GM23338 (cell line): Measurements from ENCODE around the gene MYRF. TPM values are rescaled to one million over a fixed set of nuclear protein-coding genes. Genes with fewer than 3 reads are reported as not detected.

Experiments used
- ATAC-seq: fragments of 200-7000 bp; cut with Tn5 transposase; 3 replicates; pipeline ENCODE4 v1.9.1; 2020
- DNase-seq: peaks from one replicate; pipeline ENCODE4 v3.0.0-alpha.2; 2015; ENCODE audit warnings: low spot score
- H2AFZ ChIP-seq: fragments of 200-600 bp; sonication (generic); 2 replicates; pipeline ENCODE4 v1.8.0; 2016; ENCODE audit warnings: antibody characterized with exemption, mild to moderate bottlenecking, moderate library complexity
- H3F3A ChIP-seq: fragments of 200-600 bp; sonication (generic); replicated peaks from 2 replicates; pipeline ENCODE4 v1.8.0; 2017; ENCODE audit warnings: antibody characterized with exemption, mixed run types, low read depth
- H3K27ac ChIP-seq: fragments of 200-600 bp; sonication (generic); 2 replicates; pipeline ENCODE4 v1.6.1; 2016; ENCODE audit warnings: low read depth
- H3K27me3 ChIP-seq: fragments of 200-600 bp; sonication (generic); 2 replicates; pipeline ENCODE4 v1.8.0; 2016; ENCODE audit warnings: mild to moderate bottlenecking, mixed run types, moderate library complexity; ENCODE audit not compliant: insufficient read depth
- H3K36me3 ChIP-seq: fragments of 200-600 bp; sonication (generic); 2 replicates; pipeline ENCODE4 v1.8.0; 2016; ENCODE audit warnings: mild to moderate bottlenecking; ENCODE audit not compliant: insufficient read depth
- H3K4me1 ChIP-seq: fragments of 200-600 bp; sonication (generic); 2 replicates; pipeline ENCODE4 v1.8.0; 2016; ENCODE audit warnings: mild to moderate bottlenecking, moderate library complexity; ENCODE audit not compliant: insufficient read depth
- H3K4me2 ChIP-seq: fragments of 200-600 bp; sonication (generic); 2 replicates; pipeline ENCODE4 v1.7.1; 2017; ENCODE audit warnings: mixed run types
- H3K4me3 ChIP-seq: fragments of 200-600 bp; sonication (generic); 2 replicates; pipeline ENCODE4 v1.6.1; 2016; ENCODE audit warnings: mixed run types
- H3K79me2 ChIP-seq: fragments of 200-600 bp; sonication (generic); replicated peaks from 2 replicates; pipeline ENCODE4 v1.8.0; 2017; ENCODE audit warnings: mild to moderate bottlenecking; ENCODE audit not compliant: insufficient read depth
- H3K9me2 ChIP-seq: fragments of 200-600 bp; sonication (generic); 2 replicates; pipeline ENCODE4 v1.8.0; 2017; ENCODE audit not compliant: insufficient read depth
- H4K20me1 ChIP-seq: fragments of 200-600 bp; sonication (generic); replicated peaks from 2 replicates; pipeline ENCODE4 v1.8.0; 2017; ENCODE audit warnings: mild to moderate bottlenecking; ENCODE audit not compliant: insufficient read depth
- H3K27ac Mint-ChIP-seq: 2 replicates; pipeline ENCODE4 v1.8.0; 2020; ENCODE audit warnings: inconsistent platforms, mild to moderate bottlenecking, moderate library complexity, mixed read lengths
- H3K27me3 Mint-ChIP-seq: 3 replicates; pipeline ENCODE4 v1.8.0; 2022; ENCODE audit warnings: low read depth, mild to moderate bottlenecking, moderate library complexity, mixed read lengths, inconsistent platforms; ENCODE audit not compliant: insufficient read depth, poor library complexity
- H3K36me3 Mint-ChIP-seq: 3 replicates; pipeline ENCODE4 v1.8.0; 2021; ENCODE audit warnings: low read depth, mild to moderate bottlenecking, inconsistent platforms, moderate library complexity, mixed read lengths
- H3K4me1 Mint-ChIP-seq: 3 replicates; pipeline ENCODE4 v1.8.0; 2020; ENCODE audit warnings: mild to moderate bottlenecking, inconsistent platforms, mixed read lengths
- H3K4me3 Mint-ChIP-seq: 3 replicates; pipeline ENCODE4 v1.8.0; 2021; ENCODE audit warnings: moderate library complexity, mild to moderate bottlenecking, inconsistent platforms, mixed read lengths
- H3K9me3 Mint-ChIP-seq: 3 replicates; pipeline ENCODE4 v1.8.0; 2020; ENCODE audit warnings: moderate library complexity, mild to moderate bottlenecking, inconsistent platforms, mixed read lengths
- CREB1 ChIP-seq: fragments of 250-450 bp; sonication (Bioruptor Pico); IDR thresholded peaks from 2 replicates; pipeline ENCODE4 v1.5.0; 2020; ENCODE audit warnings: low read depth, mild to moderate bottlenecking, moderate library complexity
- EZH2phosphoT487 ChIP-seq: fragments of 200-600 bp; sonication (generic); IDR thresholded peaks from one replicate; pipeline ENCODE4 v1.8.1; 2018; ENCODE audit warnings: antibody characterized with exemption; ENCODE audit not compliant: unreplicated experiment
- JUNB ChIP-seq: IDR thresholded peaks from one replicate; pipeline ENCODE4 v1.6.1; 2016; ENCODE audit warnings: antibody characterized with exemption; ENCODE audit not compliant: unreplicated experiment
- NANOG ChIP-seq: IDR thresholded peaks from 2 replicates; pipeline ENCODE4 v1.6.1; 2016; ENCODE audit warnings: antibody characterized with exemption, borderline replicate concordance
- POLR2AphosphoS5 ChIP-seq: IDR thresholded peaks from 2 replicates; pipeline ENCODE4 v1.6.1; 2016; ENCODE audit warnings: antibody characterized with exemption, low read depth
- ZNF114 ChIP-seq: fragments of 250-450 bp; sonication (Bioruptor Pico); IDR thresholded peaks from 2 replicates; pipeline ENCODE4 v1.5.0; 2020; ENCODE audit warnings: mild to moderate bottlenecking, moderate library complexity
- ZNF331 ChIP-seq: fragments of 250-450 bp; sonication (Bioruptor Pico); IDR thresholded peaks from 2 replicates; pipeline ENCODE4 v1.5.0; 2020; ENCODE audit warnings: low read depth, mild to moderate bottlenecking, moderate library complexity
- polyA plus RNA-seq: library from polyadenylated mRNA; unstranded; fragments of >200 nt; fragmentation: Nextera tagmentation; extraction: Ambion mirVana; gene quantifications from 2 replicates; pipeline ENCODE4 v1.2.1, GENCODE V29; 2016
- total RNA-seq: library from RNA; depleted of rRNA; stranded (reverse); fragments of >200 nt; shearing (Covaris generic); gene quantifications from 2 replicates; pipeline ENCODE4 v1.2.3, GENCODE V29; 2014
- TF ChIP-seq, protein P1 (sequence below), 2 experiments: fragments of 200-600 bp in 1 of 2; sonication (generic) in 1 of 2; conservative IDR thresholded peaks; 2 replicates each; pipeline versions ENCODE4 v1.5.1 to v1.6.1; 2016 to 2017; ENCODE audit warnings: antibody characterized with exemption in 2 of 2, low read depth in 2 of 2, mild to moderate bottlenecking in 2 of 2, moderate library complexity in 1 of 2
- TF ChIP-seq, protein P2 (sequence below): IDR thresholded peaks from one replicate; pipeline ENCODE4 v1.6.1; 2018; ENCODE audit warnings: antibody characterized with exemption; ENCODE audit not compliant: unreplicated experiment

MYRF gene
- total and polyA plus RNA-seq, 2 experiments from 2014 or later: 1.9 to 5.5 TPM

DNA sequence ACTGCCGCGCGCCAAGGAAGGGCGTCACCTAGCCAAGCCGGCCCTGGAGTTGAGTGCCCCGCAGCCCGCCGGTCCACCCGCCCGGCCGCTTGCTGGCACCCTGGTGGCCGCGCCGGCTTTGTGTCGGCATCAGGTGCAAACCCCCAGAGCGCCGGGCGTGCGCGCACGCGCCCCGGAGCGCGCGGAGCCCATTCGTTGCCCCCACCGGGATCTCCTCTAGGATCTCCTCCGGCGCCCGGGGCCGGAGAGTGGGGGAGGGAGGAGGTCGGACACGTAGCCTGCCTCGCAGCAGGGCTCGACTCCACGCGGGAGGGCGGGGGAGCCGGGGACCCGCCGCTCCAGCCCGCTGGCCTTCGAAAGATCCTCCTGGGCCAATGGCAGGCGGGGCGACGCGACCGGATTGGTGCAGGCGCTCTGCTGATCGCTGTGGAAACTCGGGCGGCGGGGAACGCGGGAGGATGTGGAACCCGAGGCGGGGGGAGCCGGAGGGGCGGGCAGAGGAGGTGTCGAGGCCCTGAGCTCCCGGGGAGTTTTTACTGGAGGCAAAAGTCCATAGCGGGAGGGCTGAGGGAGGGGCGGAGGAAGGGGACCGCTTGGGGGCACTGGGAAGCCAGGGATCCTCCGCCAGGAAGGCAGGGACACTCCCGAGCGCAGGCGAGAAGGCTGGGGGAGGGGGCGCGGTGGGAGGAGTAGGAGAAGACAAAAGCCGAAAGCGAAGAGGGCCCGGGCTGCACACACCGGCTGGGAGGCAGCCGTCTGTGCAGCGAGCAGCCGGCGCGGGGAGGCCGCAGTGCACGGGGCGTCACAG is 75.3 kb downstream of the MYRF start, which contains the start of gene FADS2:
Gene FADS2, plus strand, starts transcription at position 730 of the 808 bp plus-strand sequence. CDS start 91 bp downstream, outside the sequence.
- H3K4me1 ChIP-seq: peaks cover 47% of the 10 kb centered on the region
- Mint-ChIP-seq H3K36me3 (peaks cover 37% of the 10 kb centered on the region), H3K27me3 (peaks cover 25% of the 10 kb centered on the region), H3K27ac (peak within 1 kb of the TSS; percentile 97), H3K9me3 (peaks cover 3% of the 10 kb centered on the region; the same call in 1 of the 3 replicates), H3K4me3 (peak within 1 kb of the TSS; percentile 87), H3K4me1 (peaks cover 44% of the 10 kb centered on the region)
- H3K4me2 ChIP-seq: peak within 1 kb of the TSS; percentile 100
- H3K36me3 ChIP-seq: peaks cover 3% of the 10 kb centered on the region
- peak within 1 kb of the TSS; percentile 99 for H3K4me3 ChIP-seq
- H3K27ac ChIP-seq: peak within 1 kb of the TSS; percentile 99
- H2AFZ ChIP-seq: peak within 1 kb of the TSS; percentile 86; the same call in 1 of the 2 replicates
- peaks cover 39% of the 10 kb centered on the region for H3F3A ChIP-seq
- peak; percentile 74 for ATAC-seq
- DNase-seq: peak; percentile 90
- H3K27me3 ChIP-seq: no peaks in the 10 kb centered on the region
- TF ChIP-seq ZNF331 (CRISPR knock-in tag): no peak
- TF ChIP-seq, protein P1, sequence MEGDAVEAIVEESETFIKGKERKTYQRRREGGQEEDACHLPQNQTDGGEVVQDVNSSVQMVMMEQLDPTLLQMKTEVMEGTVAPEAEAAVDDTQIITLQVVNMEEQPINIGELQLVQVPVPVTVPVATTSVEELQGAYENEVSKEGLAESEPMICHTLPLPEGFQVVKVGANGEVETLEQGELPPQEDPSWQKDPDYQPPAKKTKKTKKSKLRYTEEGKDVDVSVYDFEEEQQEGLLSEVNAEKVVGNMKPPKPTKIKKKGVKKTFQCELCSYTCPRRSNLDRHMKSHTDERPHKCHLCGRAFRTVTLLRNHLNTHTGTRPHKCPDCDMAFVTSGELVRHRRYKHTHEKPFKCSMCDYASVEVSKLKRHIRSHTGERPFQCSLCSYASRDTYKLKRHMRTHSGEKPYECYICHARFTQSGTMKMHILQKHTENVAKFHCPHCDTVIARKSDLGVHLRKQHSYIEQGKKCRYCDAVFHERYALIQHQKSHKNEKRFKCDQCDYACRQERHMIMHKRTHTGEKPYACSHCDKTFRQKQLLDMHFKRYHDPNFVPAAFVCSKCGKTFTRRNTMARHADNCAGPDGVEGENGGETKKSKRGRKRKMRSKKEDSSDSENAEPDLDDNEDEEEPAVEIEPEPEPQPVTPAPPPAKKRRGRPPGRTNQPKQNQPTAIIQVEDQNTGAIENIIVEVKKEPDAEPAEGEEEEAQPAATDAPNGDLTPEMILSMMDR (conservative IDR thresholded peaks at IDR 0.05; ENCODE audit: low read depth in 2 of 2): peak in 1 of 2 experiments; percentile 28; a peak in 2 of 4 replicates
- no peak for TF ChIP-seq ZNF114 (CRISPR knock-in tag)
- TF ChIP-seq, protein P2, sequence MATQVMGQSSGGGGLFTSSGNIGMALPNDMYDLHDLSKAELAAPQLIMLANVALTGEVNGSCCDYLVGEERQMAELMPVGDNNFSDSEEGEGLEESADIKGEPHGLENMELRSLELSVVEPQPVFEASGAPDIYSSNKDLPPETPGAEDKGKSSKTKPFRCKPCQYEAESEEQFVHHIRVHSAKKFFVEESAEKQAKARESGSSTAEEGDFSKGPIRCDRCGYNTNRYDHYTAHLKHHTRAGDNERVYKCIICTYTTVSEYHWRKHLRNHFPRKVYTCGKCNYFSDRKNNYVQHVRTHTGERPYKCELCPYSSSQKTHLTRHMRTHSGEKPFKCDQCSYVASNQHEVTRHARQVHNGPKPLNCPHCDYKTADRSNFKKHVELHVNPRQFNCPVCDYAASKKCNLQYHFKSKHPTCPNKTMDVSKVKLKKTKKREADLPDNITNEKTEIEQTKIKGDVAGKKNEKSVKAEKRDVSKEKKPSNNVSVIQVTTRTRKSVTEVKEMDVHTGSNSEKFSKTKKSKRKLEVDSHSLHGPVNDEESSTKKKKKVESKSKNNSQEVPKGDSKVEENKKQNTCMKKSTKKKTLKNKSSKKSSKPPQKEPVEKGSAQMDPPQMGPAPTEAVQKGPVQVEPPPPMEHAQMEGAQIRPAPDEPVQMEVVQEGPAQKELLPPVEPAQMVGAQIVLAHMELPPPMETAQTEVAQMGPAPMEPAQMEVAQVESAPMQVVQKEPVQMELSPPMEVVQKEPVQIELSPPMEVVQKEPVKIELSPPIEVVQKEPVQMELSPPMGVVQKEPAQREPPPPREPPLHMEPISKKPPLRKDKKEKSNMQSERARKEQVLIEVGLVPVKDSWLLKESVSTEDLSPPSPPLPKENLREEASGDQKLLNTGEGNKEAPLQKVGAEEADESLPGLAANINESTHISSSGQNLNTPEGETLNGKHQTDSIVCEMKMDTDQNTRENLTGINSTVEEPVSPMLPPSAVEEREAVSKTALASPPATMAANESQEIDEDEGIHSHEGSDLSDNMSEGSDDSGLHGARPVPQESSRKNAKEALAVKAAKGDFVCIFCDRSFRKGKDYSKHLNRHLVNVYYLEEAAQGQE: no peak
- TF ChIP-seq POLR2AphosphoS5: peak; percentile 83
- no peaks in the 10 kb centered on the region for H3K9me2 ChIP-seq
- peaks cover 31% of the 10 kb centered on the region for H4K20me1 ChIP-seq
- H3K79me2 ChIP-seq: peaks cover 50% of the 10 kb centered on the region

DNA sequence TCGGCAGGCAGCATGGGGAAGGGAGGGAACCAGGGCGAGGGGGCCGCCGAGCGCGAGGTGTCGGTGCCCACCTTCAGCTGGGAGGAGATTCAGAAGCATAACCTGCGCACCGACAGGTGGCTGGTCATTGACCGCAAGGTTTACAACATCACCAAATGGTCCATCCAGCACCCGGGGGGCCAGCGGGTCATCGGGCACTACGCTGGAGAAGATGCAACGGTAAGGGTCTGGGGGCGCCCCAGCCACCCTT is 75.9 kb downstream of the MYRF start:
- H3K4me3 Mint-ChIP-seq: peak overlapping the region; percentile 87
- H3K4me3 ChIP-seq: peak overlapping the region; percentile 99
- peaks cover 55% of the 10 kb centered on the region for H3K79me2 ChIP-seq
- no peak for TF ChIP-seq EZH2phosphoT487
- no peak for TF ChIP-seq CREB1 (CRISPR knock-in tag)
- TF ChIP-seq, protein P2: no peak
- TF ChIP-seq JUNB: no peak
- TF ChIP-seq ZNF114 (CRISPR knock-in tag): no peak
- TF ChIP-seq NANOG: no peak

More for the DNA sequence above, 75.9 kb downstream of the MYRF start:
- peaks cover 26% of the 10 kb centered on the region for H3K27me3 Mint-ChIP-seq
- DNase-seq (no peak), ATAC-seq (no peak)
- H3K27ac Mint-ChIP-seq: peak overlapping the region; percentile 95
- Histone ChIP-seq H3F3A (peaks cover 43% of the 10 kb centered on the region), H3K9me2 (no peaks in the 10 kb centered on the region), H2AFZ (no peak overlapping the region), H3K4me2 (peak overlapping the region; percentile 100), H3K27me3 (no peaks in the 10 kb centered on the region), H4K20me1 (peaks cover 36% of the 10 kb centered on the region), H3K4me1 (peaks cover 52% of the 10 kb centered on the region), H3K36me3 (no peaks in the 10 kb centered on the region; the same call in none of the 2 replicates), H3K27ac (peak overlapping the region; percentile 99)
- peaks cover 3% of the 10 kb centered on the region; the same call in 1 of the 3 replicates for H3K9me3 Mint-ChIP-seq
- peaks cover 35% of the 10 kb centered on the region for H3K36me3 Mint-ChIP-seq
- peaks cover 49% of the 10 kb centered on the region for H3K4me1 Mint-ChIP-seq
